ENCODE results near the gene PTPRO. TPM values are rescaled to one million over a fixed set of nuclear protein-coding genes. Genes with fewer than 3 reads are reported as not detected.

PTPRO gene
- total RNA-seq, 1 experiment from 2014 or later: 2.8 TPM

DNA sequence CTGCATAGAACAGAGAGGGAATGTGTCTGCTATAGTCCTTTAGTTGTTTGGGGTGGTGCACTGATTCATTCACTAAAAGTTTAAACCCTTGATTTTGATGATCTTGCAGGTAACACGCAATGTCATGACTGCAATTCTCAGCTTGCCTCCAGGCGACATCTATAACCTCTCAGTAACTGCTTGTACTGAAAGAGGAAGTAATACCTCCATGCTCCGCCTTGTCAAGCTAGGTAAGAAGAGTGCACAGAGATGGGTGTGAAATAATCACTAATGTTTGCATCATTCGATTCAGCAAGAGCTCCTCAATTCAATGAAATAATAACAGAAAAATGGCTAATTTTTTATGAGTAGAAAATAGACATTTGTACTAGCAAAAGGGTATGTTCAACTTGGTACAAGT, 203.7 kb downstream of the PTPRO start:
- Histone ChIP-seq H3K27ac (ENCODE audit: low read depth, low read length, poor library complexity, severe bottlenecking) (no peak overlapping the region), H3K4me3 (ENCODE audit: low read depth, low read length, poor library complexity, severe bottlenecking) (no peak overlapping the region), H3K4me1 (ENCODE audit: insufficient read depth, low read length, poor library complexity, severe bottlenecking) (peaks cover 10% of the 10 kb centered on the region), H3K9me3 (ENCODE audit: low read depth, low read length, poor library complexity, severe bottlenecking) (no peaks in the 10 kb centered on the region), H3K27me3 (replicated peaks; ENCODE audit: insufficient read depth, low read depth, low read length, poor library complexity) (no peaks in the 10 kb centered on the region), H3K36me3 (ENCODE audit: insufficient read depth, low read length, poor library complexity, severe bottlenecking) (no peaks in the 10 kb centered on the region)
- no peak for TF ChIP-seq EZH2 (IDR thresholded peaks at IDR 0.05; ENCODE audit: borderline replicate concordance, low read depth, low read length, poor library complexity, severe bottlenecking)
- TF ChIP-seq, protein P1, sequence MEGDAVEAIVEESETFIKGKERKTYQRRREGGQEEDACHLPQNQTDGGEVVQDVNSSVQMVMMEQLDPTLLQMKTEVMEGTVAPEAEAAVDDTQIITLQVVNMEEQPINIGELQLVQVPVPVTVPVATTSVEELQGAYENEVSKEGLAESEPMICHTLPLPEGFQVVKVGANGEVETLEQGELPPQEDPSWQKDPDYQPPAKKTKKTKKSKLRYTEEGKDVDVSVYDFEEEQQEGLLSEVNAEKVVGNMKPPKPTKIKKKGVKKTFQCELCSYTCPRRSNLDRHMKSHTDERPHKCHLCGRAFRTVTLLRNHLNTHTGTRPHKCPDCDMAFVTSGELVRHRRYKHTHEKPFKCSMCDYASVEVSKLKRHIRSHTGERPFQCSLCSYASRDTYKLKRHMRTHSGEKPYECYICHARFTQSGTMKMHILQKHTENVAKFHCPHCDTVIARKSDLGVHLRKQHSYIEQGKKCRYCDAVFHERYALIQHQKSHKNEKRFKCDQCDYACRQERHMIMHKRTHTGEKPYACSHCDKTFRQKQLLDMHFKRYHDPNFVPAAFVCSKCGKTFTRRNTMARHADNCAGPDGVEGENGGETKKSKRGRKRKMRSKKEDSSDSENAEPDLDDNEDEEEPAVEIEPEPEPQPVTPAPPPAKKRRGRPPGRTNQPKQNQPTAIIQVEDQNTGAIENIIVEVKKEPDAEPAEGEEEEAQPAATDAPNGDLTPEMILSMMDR (conservative IDR thresholded peaks at IDR 0.05; ENCODE audit: low read depth, low read length): no peak
- DNase-seq (ENCODE audit: low spot score): no peak
- intact Hi-C loops (cut with micrococcal nuclease; ENCODE audit: unreplicated experiment): loop anchor here (5.0 to 10.0 kb wide), 3 partner anchors 521 to 801 kb away; partner anchors contain the start of gene ART4
- no TSS peak for BruUV-seq (replicated peaks)
- ChIA-PET CTCF (interaction anchor here (0.9 kb wide), 1 partner anchor 59 kb away, joined by 3 read pairs; no protein-coding TSS in a partner anchor), POLR2A (ENCODE audit: low non-redundant PET) (no interaction called here)

- ChIA-PET CTCF (interaction anchor here (0.6 to 1.5 kb wide), 4 partner anchors 43 to 432 kb away, joined by 3 to 5 read pairs (median 4); no protein-coding TSS in a partner anchor), POLR2A (ENCODE audit: low non-redundant PET) (interaction anchor here (0.6 to 0.7 kb wide), 2 partner anchors 178 to 368 kb away, joined by 3 read pairs; no protein-coding TSS in a partner anchor)
These were observed 205.1 kb downstream of the PTPRO start for GRCh38 chr12:15527201-15528080.

DNA sequence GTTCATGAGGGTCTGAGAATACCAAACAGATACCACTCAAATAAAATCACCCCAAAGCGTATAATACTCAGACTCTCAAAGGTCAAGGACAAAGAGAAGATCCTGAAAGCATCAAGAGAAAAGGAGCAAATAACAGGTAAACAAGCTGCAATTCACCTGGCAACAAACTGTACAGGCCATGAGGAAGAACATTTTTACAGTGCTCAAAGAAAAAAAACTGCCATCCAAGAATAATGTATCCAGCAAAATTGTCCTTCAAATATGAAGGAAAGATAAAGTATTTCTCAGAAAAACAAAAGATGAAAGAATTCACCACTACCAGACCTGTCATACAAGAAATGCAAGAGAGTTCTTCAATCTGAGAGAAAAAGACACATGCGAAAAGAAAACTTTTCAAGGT, 206.4 kb downstream of the PTPRO start:
- DNase-seq (ENCODE audit: low spot score): no peak
- ChIA-PET POLR2A (ENCODE audit: low non-redundant PET) (no interaction called here), CTCF (no interaction called here)
- Histone ChIP-seq H3K4me3 (ENCODE audit: low read depth, low read length, poor library complexity, severe bottlenecking) (no peak overlapping the region), H3K36me3 (ENCODE audit: insufficient read depth, low read length, poor library complexity, severe bottlenecking) (no peaks in the 10 kb centered on the region), H3K27me3 (replicated peaks; ENCODE audit: insufficient read depth, low read depth, low read length, poor library complexity) (no peaks in the 10 kb centered on the region), H3K9me3 (ENCODE audit: low read depth, low read length, poor library complexity, severe bottlenecking) (no peaks in the 10 kb centered on the region), H3K27ac (ENCODE audit: low read depth, low read length, poor library complexity, severe bottlenecking) (no peak overlapping the region), H3K4me1 (ENCODE audit: insufficient read depth, low read length, poor library complexity, severe bottlenecking) (peaks cover 7% of the 10 kb centered on the region)
- TF ChIP-seq, protein P1 (conservative IDR thresholded peaks at IDR 0.05; ENCODE audit: low read depth, low read length): no peak
- TF ChIP-seq EZH2 (IDR thresholded peaks at IDR 0.05; ENCODE audit: borderline replicate concordance, low read depth, low read length, poor library complexity, severe bottlenecking): no peak
- intact Hi-C loops (cut with micrococcal nuclease; ENCODE audit: unreplicated experiment): loop anchor here (5.0 to 10.0 kb wide), 3 partner anchors 524 to 804 kb away; partner anchors contain the start of gene ART4
- BruUV-seq (replicated peaks): no TSS peak

More at GRCh38 chr12:15527201-15528080, 205.1 kb downstream of the PTPRO start:
- Histone ChIP-seq H3K27ac (ENCODE audit: low read depth, low read length, poor library complexity, severe bottlenecking) (no peak overlapping the region), H3K36me3 (ENCODE audit: insufficient read depth, low read length, poor library complexity, severe bottlenecking) (no peaks in the 10 kb centered on the region), H3K27me3 (replicated peaks; ENCODE audit: insufficient read depth, low read depth, low read length, poor library complexity) (no peaks in the 10 kb centered on the region), H3K4me3 (ENCODE audit: low read depth, low read length, poor library complexity, severe bottlenecking) (no peak overlapping the region), H3K9me3 (ENCODE audit: low read depth, low read length, poor library complexity, severe bottlenecking) (no peaks in the 10 kb centered on the region), H3K4me1 (ENCODE audit: insufficient read depth, low read length, poor library complexity, severe bottlenecking) (peaks cover 7% of the 10 kb centered on the region)
- TF ChIP-seq, protein P1 (conservative IDR thresholded peaks at IDR 0.05; ENCODE audit: low read depth, low read length): peak; percentile 67
- TF ChIP-seq EZH2 (IDR thresholded peaks at IDR 0.05; ENCODE audit: borderline replicate concordance, low read depth, low read length, poor library complexity, severe bottlenecking): no peak
- DNase-seq (ENCODE audit: low spot score): peak; percentile 79
- intact Hi-C loops (cut with micrococcal nuclease; ENCODE audit: unreplicated experiment): loop anchor here (1.0 to 10.0 kb wide), 4 partner anchors 300 to 803 kb away; partner anchors contain the start of gene ART4
- BruUV-seq (replicated peaks): no TSS peak

All from A673 (cell line).